Stimulated activated CD4-positive, alpha-beta T cell treated with anti-CD3 and anti-CD28 coated beads, Interleukin-1b, Interleukin-23, amount 100 ng/mL, for 1 hour (primary cell): Measurements from ENCODE around the gene PTGER4.
A peak's percentile ranks its signal among the peaks of the same experiment; 100 is the strongest.

Experiments used
- DNase-seq, 2 donors: peaks; one replicate each; pipeline ENCODE4 v3.0.0-alpha.2; 2020; ENCODE audit warnings: low read depth in 2 of 2

PTGER4 gene

GRCh38 chr5:40669606-40670390 is 9.9 kb upstream of the PTGER4 start:
- DNase-seq: no peak

- no peak for DNase-seq
Measured at GRCh38 chr5:40672425-40672824, 7.3 kb upstream of the PTGER4 start.

GRCh38 chr5:40674661-40675235 is 5.0 kb upstream of the PTGER4 start:
- no peak for DNase-seq

- no peak for DNase-seq
Measured at GRCh38 chr5:40675396-40676133, 4.2 kb upstream of the PTGER4 start.

- DNase-seq: no peak
Measured at GRCh38 chr5:40676613-40677343, 2.9 kb upstream of the PTGER4 start.

GRCh38 chr5:40677456-40677855 is 2.3 kb upstream of the PTGER4 start:
- no peak for DNase-seq

- DNase-seq: no peak
Measured at GRCh38 chr5:40678026-40678425, 1.7 kb upstream of the PTGER4 start.

GRCh38 chr5:40678460-40679147 is 1.1 kb upstream of the PTGER4 start:
- no peak for DNase-seq

GRCh38 chr5:40679148-40679912 is 385 bp upstream of the PTGER4 start:
- DNase-seq: peak; percentile 80 to 87

- DNase-seq: peak in 1 of 2 donors; percentile 29
Measured at GRCh38 chr5:40680741-40681362, 1.1 kb downstream of the PTGER4 start.

- no peak for DNase-seq
Measured at GRCh38 chr5:40681363-40682153, 1.8 kb downstream of the PTGER4 start.

- DNase-seq: no peak
Measured at GRCh38 chr5:40682154-40683017, 2.7 kb downstream of the PTGER4 start.

- DNase-seq: no peak
Measured at GRCh38 chr5:40683305-40683704, 3.6 kb downstream of the PTGER4 start.

GRCh38 chr5:40685193-40685592 is 5.5 kb downstream of the PTGER4 start:
- DNase-seq: no peak

GRCh38 chr5:40685976-40686486 is 6.3 kb downstream of the PTGER4 start:
- no peak for DNase-seq

- no peak for DNase-seq
Measured at GRCh38 chr5:40687321-40687720, 7.6 kb downstream of the PTGER4 start.

- peak; percentile 60 to 71 for DNase-seq
Measured at GRCh38 chr5:40688127-40688761, 8.5 kb downstream of the PTGER4 start.

- DNase-seq: no peak
Measured at GRCh38 chr5:40688996-40689395, 9.3 kb downstream of the PTGER4 start.
